DND-41 (cell line): ENCODE data around the gene ENTPD6.

Source experiments
- EZH2 ChIP-seq: IDR thresholded peaks from 3 replicates; pipeline ENCODE4 v1.6.1; 2012; ENCODE audit warnings: borderline replicate concordance, low read depth, mild to moderate bottlenecking, moderate library complexity, low read length, inconsistent platforms; ENCODE audit not compliant: severe bottlenecking
- TF ChIP-seq, protein P1 (sequence below): IDR thresholded peaks from 2 replicates; pipeline ENCODE4 v1.5.1; 2012; ENCODE audit warnings: borderline replicate concordance, low read length, moderate library complexity, mild to moderate bottlenecking; ENCODE audit not compliant: poor library complexity, severe bottlenecking; ENCODE audit errors: extremely low read depth

DNA sequence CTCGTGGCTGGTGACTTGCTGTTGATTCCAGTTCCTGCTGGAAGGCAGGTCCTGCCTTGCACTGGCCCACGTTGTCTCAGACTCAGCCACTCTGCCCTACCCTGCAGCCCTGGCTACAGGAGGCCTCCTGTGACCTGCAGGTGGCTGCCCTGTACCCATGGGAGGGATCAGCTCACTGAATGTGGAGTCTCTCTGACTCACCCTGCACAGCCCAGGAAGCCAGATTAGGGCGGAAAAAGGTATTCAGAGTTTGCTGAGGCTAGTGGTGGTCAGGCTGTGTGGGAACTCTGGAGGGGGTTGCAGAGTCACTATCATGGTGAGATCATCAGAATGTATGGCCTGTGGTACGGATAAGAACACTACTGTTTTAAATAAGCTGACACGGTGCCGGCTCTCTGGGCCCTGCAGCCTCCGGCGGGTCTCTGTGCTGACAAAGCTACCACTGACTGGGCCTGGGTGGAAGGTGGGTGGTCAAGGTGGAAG, 27.7 kb downstream of the ENTPD6 start:
- TF ChIP-seq, protein P1, sequence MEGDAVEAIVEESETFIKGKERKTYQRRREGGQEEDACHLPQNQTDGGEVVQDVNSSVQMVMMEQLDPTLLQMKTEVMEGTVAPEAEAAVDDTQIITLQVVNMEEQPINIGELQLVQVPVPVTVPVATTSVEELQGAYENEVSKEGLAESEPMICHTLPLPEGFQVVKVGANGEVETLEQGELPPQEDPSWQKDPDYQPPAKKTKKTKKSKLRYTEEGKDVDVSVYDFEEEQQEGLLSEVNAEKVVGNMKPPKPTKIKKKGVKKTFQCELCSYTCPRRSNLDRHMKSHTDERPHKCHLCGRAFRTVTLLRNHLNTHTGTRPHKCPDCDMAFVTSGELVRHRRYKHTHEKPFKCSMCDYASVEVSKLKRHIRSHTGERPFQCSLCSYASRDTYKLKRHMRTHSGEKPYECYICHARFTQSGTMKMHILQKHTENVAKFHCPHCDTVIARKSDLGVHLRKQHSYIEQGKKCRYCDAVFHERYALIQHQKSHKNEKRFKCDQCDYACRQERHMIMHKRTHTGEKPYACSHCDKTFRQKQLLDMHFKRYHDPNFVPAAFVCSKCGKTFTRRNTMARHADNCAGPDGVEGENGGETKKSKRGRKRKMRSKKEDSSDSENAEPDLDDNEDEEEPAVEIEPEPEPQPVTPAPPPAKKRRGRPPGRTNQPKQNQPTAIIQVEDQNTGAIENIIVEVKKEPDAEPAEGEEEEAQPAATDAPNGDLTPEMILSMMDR = no peak
- no peak for TF ChIP-seq EZH2
